ENCODE data around the gene PEDS1. TPM values are rescaled to one million over a fixed set of nuclear protein-coding genes. Genes with fewer than 3 reads are reported as not detected.

The PEDS1 gene
- total and polyA plus RNA-seq, 2 of the 13 experiments (the other 11 are each of a cell fraction or from before 2014, with no cell fraction given) = 30.5 to 93.9 TPM

DNA sequence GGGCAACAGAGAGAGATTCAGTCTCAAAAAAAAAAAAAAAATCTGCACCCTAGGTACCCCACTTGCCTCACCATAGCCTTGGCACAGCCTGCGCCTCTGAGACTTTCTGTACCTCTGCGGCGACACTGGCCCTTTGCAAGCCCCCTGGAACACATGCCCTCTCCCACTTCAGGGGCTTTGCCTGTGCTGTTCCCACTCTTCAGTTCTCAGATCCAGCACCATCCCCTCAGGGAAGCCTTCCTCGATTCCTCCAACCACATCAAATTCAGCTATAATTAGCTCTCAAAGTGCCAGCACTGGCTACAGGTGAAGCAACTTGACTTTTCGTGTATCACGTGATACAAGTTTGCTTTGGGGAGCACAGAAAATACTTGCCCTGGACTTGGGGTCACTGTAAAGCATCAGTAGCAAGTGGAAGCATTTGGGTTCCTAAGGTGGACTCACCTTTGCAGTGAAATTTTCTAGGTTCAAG lies 38.4 kb downstream of the PEDS1 start (continued):
- TF ChIP-seq, protein P1, sequence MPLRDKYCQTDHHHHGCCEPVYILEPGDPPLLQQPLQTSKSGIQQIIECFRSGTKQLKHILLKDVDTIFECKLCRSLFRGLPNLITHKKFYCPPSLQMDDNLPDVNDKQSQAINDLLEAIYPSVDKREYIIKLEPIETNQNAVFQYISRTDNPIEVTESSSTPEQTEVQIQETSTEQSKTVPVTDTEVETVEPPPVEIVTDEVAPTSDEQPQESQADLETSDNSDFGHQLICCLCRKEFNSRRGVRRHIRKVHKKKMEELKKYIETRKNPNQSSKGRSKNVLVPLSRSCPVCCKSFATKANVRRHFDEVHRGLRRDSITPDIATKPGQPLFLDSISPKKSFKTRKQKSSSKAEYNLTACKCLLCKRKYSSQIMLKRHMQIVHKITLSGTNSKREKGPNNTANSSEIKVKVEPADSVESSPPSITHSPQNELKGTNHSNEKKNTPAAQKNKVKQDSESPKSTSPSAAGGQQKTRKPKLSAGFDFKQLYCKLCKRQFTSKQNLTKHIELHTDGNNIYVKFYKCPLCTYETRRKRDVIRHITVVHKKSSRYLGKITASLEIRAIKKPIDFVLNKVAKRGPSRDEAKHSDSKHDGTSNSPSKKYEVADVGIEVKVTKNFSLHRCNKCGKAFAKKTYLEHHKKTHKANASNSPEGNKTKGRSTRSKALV (CRISPR knock-in tag; IDR thresholded peaks at IDR 0.05) = 0 out of 2 replicates have a peak, but pooled peaks have one; percentile 32
- TF ChIP-seq RNF2 (conservative IDR thresholded peaks at IDR 0.05; ENCODE audit: low read depth) (no peak), CENPT (CRISPR knock-in tag; IDR thresholded peaks at IDR 0.05; ENCODE audit: low read depth) (no peak), HOXA3 (CRISPR knock-in tag; IDR thresholded peaks at IDR 0.05) (0 out of 2 replicates have a peak, but pooled peaks have one; percentile 7)

GRCh38 chr20:50113420-50114224 lies 39.9 kb downstream of the PEDS1 start:
- Histone ChIP-seq H3K4me2 (ENCODE audit: low read depth, low read length) (peak overlapping the region; percentile 92), H4K20me1 (ENCODE audit: insufficient read depth, low read length) (peaks cover 36% of the 10 kb centered on the region), H3K9ac (ENCODE audit: insufficient read depth, low read depth, low read length) (peak overlapping the region; percentile 92), H3K79me2 (ENCODE audit: insufficient read depth, low read length) (peaks cover 60% of the 10 kb centered on the region), H3K9me3 (ENCODE audit: low read length) (no peaks in the 10 kb centered on the region), H3K4me3 (replicated peaks in 1 of 3; ENCODE audit: insufficient read depth in 1 of 3, low read depth in 2 of 3, low read length in 3 of 3) (peak overlapping the region; percentile 94 to 96 (median 94)), H3K27me3 (ENCODE audit: control insufficient read depth in 1 of 2, insufficient read depth in 2 of 2, low read length in 2 of 2) (no peaks in the 10 kb centered on the region; a peak in 1 of 5 replicates), H3K36me3 (replicated peaks in 1 of 2; ENCODE audit: control insufficient read depth in 1 of 2, insufficient read depth in 2 of 2, low read length in 2 of 2) (peaks cover 1 to 4% of the 10 kb centered on the region in 2 experiments; a peak in 3 of 5 replicates), H3K4me1 (ENCODE audit: insufficient read depth, low read length) (peaks cover 63% of the 10 kb centered on the region), H3K27ac (ENCODE audit: extremely low read length, insufficient read depth, low read length) (peak overlapping the region; percentile 84), H2AFZ (ENCODE audit: low read length) (peak overlapping the region; percentile 17)
- 14% methylated on average over 11 of the region's 11 CpGs for WGBS (ENCODE audit: low lambda C conversion rate)
- no peak for DNase-seq (ENCODE audit: low spot score)
- POLR2A ChIA-PET = interaction anchor here (0.6 to 5.8 kb wide), 16 partner anchors 8 to 177 kb away, joined by 3 to 91 read pairs (median 4); partner anchors contain the start of genes CEBPB, PEDS1 and RNF114
- no peak for ATAC-seq
- no peak for FAIRE-seq
- intact Hi-C loops (cut with micrococcal nuclease; ENCODE audit: unreplicated experiment) = loop anchor here (5.0 kb wide), 1 partner anchor 349 kb away; no protein-coding TSS in a partner anchor
- in situ Hi-C loops (cut with HindIII; ENCODE audit: extremely low pct_ligation_motif_present, low pct_unique_long_range_greater_than_20kb) = loop anchor here (10.0 kb wide), 1 partner anchor 471 kb away; no protein-coding TSS in a partner anchor
- TSS peak; percentile 95 for BruUV-seq (replicated peaks)
- CTCF ChIA-PET (ENCODE audit: low intra/inter-chr PET ratio, low total read pairs) = no interaction called here
- TF ChIP-seq ZNF329 (CRISPR knock-in tag; IDR thresholded peaks at IDR 0.05; ENCODE audit: low read depth) = no peak
- peak; percentile 1; the same call in 1 of the 2 replicates for TF ChIP-seq ZNF782 (CRISPR knock-in tag; IDR thresholded peaks at IDR 0.05; ENCODE audit: borderline replicate concordance)
- no peak for TF ChIP-seq IKZF1 (IDR thresholded peaks at IDR 0.05)
- 0 out of 2 replicates have a peak, but pooled peaks have one; percentile 0 for TF ChIP-seq NKX3-1 (CRISPR knock-in tag; IDR thresholded peaks at IDR 0.05)
- TF ChIP-seq, protein P2, sequence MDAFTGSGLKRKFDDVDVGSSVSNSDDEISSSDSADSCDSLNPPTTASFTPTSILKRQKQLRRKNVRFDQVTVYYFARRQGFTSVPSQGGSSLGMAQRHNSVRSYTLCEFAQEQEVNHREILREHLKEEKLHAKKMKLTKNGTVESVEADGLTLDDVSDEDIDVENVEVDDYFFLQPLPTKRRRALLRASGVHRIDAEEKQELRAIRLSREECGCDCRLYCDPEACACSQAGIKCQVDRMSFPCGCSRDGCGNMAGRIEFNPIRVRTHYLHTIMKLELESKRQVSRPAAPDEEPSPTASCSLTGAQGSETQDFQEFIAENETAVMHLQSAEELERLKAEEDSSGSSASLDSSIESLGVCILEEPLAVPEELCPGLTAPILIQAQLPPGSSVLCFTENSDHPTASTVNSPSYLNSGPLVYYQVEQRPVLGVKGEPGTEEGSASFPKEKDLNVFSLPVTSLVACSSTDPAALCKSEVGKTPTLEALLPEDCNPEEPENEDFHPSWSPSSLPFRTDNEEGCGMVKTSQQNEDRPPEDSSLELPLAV (CRISPR knock-in tag; conservative IDR thresholded peaks at IDR 0.05; ENCODE audit: low read depth) = 0 out of 2 replicates have a peak, but pooled peaks have one; percentile 5
- 0 out of 2 replicates have a peak, but pooled peaks have one; percentile 5 for TF ChIP-seq PAXIP1 (CRISPR knock-in tag; conservative IDR thresholded peaks at IDR 0.05)

Data from HepG2 (cell line).